Upper lobe of left lung (tissue), 6 donors: ENCODE results near the gene GNB1L. TPM values are rescaled to one million over a fixed set of nuclear protein-coding genes. Genes with fewer than 3 reads are reported as not detected.

Source experiments
- ATAC-seq, 2 donors: fragments of 200-7000 bp; cut with Tn5 transposase; one replicate each; pipeline ENCODE4 v1.9.1; 2022; ENCODE audit warnings: mild to moderate bottlenecking in 2 of 2, moderate library complexity in 2 of 2; ENCODE audit not compliant: low FRiP score in 2 of 2
- DNase-seq, 2 donors: peaks; one replicate each; pipeline ENCODE4 v3.0.0-alpha.2; 2019 to 2020
- H3K27ac ChIP-seq, 4 donors: fragments of 200-600 bp; sonication (generic); one replicate each; pipeline ENCODE4 v1.5.1; 2016 to 2019
- H3K27me3 ChIP-seq, 4 donors: fragments of 200-600 bp; sonication (generic); one replicate each; pipeline ENCODE4 v1.5.1; 2017 to 2019
- H3K36me3 ChIP-seq, 4 donors: fragments of 200-600 bp; sonication (generic); one replicate each; pipeline ENCODE4 v1.5.1; 2016 to 2019
- H3K4me1 ChIP-seq, 4 donors: fragments of 200-600 bp; sonication (generic); one replicate each; pipeline ENCODE4 v1.5.1; 2018 to 2019
- H3K4me3 ChIP-seq, 4 donors: fragments of 200-600 bp; sonication (generic); one replicate each; pipeline ENCODE4 v1.5.1; 2017 to 2019; ENCODE audit warnings: mild to moderate bottlenecking in 2 of 4, moderate library complexity in 1 of 4
- H3K9me3 ChIP-seq, 4 donors: fragments of 200-600 bp; sonication (generic); one replicate each; pipeline ENCODE4 v1.5.1; 2018 to 2019
- CTCF ChIP-seq, 6 experiments: fragments of 450-650 bp in 4 of 6; fragments of 200-600 bp in 2 of 6; sonication (generic) in 2 of 6; IDR thresholded peaks; one replicate each; pipeline ENCODE4 v1.5.1; 2016 to 2019; ENCODE audit warnings: antibody characterized with exemption in 6 of 6
- EP300 ChIP-seq, 4 donors: sonication (generic); formaldehyde crosslinking; IDR thresholded peaks; one replicate each; pipeline ENCODE4 v1.5.1; 2017; ENCODE audit warnings: antibody characterized with exemption in 4 of 4, control low read depth in 2 of 4
- POLR2A ChIP-seq, 4 donors: fragments of 450-650 bp; IDR thresholded peaks; one replicate each; pipeline ENCODE4 v1.5.1; 2016 to 2017; ENCODE audit warnings: antibody characterized with exemption in 4 of 4, mild to moderate bottlenecking in 2 of 4
- POLR2AphosphoS5 ChIP-seq, 2 donors: sonication (generic); formaldehyde crosslinking; IDR thresholded peaks; one replicate each; pipeline ENCODE4 v1.5.1; 2017; ENCODE audit warnings: antibody characterized with exemption in 2 of 2
- WGBS, 2 donors: methylation state at CpG; one replicate each; pipeline ENCODE4 v1.1.5; 2017 to 2018; 5-methylcytosine and 5-hydroxymethylcytosine counted together
- total RNA-seq, 6 donors: library from RNA; depleted of rRNA in 4 of 6; stranded (reverse); fragments of >200 nt in 4 of 6; gene quantifications; one replicate each; pipeline versions ENCODE4 v1.1.0 to v1.2.1, GENCODE V29; 2016 to 2021
- donor health status: DM: no; HTN: no; CAD: no; lungs with moderate emphysema.
- donor health status: DM: no; HTN: yes; CAD: no; lungs with severe emphysema.

GNB1L gene
- total RNA-seq, 6 donors from 2014 or later: 0.78 to 11.1 (median 6.8) TPM

DNA sequence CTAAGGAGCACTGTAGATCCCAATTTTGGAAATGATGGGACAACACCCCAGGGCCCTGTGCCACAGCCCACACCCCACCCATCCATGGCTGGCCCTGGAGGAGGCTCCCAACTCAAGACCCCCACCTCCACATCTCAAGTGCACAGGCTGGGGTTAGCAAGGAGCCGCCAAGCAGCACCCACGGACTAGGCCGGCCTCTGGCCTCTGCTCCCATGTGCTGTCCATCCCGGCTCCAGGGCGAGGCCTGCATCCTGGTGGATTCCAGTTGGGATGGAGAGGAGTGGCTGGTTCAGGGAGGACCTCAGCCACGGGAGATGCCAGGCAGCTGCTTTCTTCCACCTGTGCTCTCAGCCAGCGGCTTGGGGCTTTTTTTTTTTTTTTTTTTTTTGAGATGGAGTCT lies 43.5 kb upstream of the GNB1L start:
- ATAC-seq (no peak), DNase-seq (peak in 1 of 2 donors; percentile 40)
- no peaks in the 10 kb centered on the region for H3K9me3 ChIP-seq
- H3K27ac ChIP-seq: no peak overlapping the region
- 81 to 96% methylated on average over 3 to 7 of the region's 7 CpGs for WGBS, 2 donors
- H3K4me1 ChIP-seq: no peaks in the 10 kb centered on the region
- TF ChIP-seq POLR2A (IDR thresholded peaks at IDR 0.05): no peak
- no peak for TF ChIP-seq EP300 (IDR thresholded peaks at IDR 0.05)
- TF ChIP-seq CTCF (IDR thresholded peaks at IDR 0.05): no peak
- no peak for TF ChIP-seq POLR2AphosphoS5 (IDR thresholded peaks at IDR 0.05)
- no peaks in the 10 kb centered on the region for H3K27me3 ChIP-seq
- H3K36me3 ChIP-seq: peaks cover 0 to 71% (median 27%) of the 10 kb centered on the region in 4 donors
- no peak overlapping the region for H3K4me3 ChIP-seq

DNA sequence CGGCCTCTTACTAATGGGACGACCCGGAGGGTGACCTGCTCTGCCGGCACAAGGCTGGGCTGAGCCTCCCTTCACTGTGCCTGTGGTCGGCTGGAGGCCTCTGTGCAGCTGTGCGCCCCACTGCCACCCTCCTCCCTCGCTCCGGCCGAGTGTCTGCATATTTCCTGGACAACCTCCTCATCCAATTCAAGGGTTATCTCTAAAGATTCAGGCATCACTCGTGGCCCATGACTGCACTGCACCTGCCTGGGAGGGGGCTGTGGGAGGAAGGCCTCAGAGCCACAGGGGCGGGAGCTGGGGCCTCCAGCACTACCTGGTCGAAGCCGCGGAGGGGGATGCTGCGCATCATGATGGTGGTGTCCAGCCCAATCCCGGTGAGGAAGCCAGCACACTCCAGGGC lies 43.1 kb upstream of the GNB1L start:
- TF ChIP-seq POLR2A (IDR thresholded peaks at IDR 0.05): no peak
- TF ChIP-seq POLR2AphosphoS5 (IDR thresholded peaks at IDR 0.05): no peak
- no peak for TF ChIP-seq CTCF (IDR thresholded peaks at IDR 0.05)
- no peak for TF ChIP-seq EP300 (IDR thresholded peaks at IDR 0.05)
- ATAC-seq: no peak
- H3K9me3 ChIP-seq: no peaks in the 10 kb centered on the region
- no peak overlapping the region for H3K27ac ChIP-seq
- H3K4me1 ChIP-seq: no peaks in the 10 kb centered on the region
- DNase-seq: peak in 1 of 2 donors; percentile 69
- H3K36me3 ChIP-seq: peaks cover 0 to 71% (median 27%) of the 10 kb centered on the region in 4 donors
- WGBS, 2 donors: 93 to 98% methylated on average over 9 to 15 of the region's 16 CpGs
- no peaks in the 10 kb centered on the region for H3K27me3 ChIP-seq
- H3K4me3 ChIP-seq: no peak overlapping the region

DNA sequence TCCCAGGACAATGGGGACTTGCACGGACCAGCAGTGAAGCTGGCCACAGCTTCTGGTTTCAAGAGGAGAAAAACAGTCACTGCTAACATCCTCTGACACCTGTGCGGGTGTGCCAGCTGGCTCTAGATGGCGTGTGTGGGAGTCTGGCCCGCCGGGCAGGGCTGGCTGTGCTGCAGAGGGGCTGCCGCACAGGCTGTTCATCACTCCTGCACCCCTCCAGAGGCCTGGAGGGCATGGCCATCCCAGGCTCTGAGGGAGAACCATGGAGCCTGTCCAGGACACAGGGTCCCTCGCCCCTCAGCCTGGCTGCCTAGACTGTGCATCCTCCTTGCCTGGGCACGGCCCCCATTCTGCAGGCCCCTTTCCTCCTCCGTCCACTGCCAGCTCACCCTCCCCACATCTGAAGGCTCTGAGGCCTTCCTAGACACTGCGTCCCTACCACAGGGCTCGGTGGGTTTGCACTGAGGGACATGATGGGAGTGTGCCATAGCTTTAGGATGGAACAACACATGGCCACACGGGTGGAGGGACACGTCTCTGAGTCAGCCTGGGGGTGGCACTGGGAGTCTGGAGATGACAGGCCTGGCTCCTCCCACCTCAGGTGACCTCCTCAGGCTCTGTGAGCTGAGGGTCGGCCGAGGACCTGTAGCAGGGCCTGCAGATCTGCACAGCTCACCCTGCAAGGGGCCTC lies 42.1 kb upstream of the GNB1L start:
- Histone ChIP-seq H3K27ac (no peak overlapping the region), H3K27me3 (no peaks in the 10 kb centered on the region), H3K4me1 (peaks cover 0 to 9% (median 8%) of the 10 kb centered on the region in 4 donors), H3K36me3 (peaks cover 0 to 71% (median 31%) of the 10 kb centered on the region in 4 donors), H3K9me3 (no peaks in the 10 kb centered on the region), H3K4me3 (no peak overlapping the region)
- ATAC-seq (no peak), DNase-seq (peak in 1 of 2 donors; percentile 65)
- TF ChIP-seq EP300 (IDR thresholded peaks at IDR 0.05) (no peak), POLR2A (IDR thresholded peaks at IDR 0.05) (no peak), POLR2AphosphoS5 (IDR thresholded peaks at IDR 0.05) (no peak), CTCF (IDR thresholded peaks at IDR 0.05) (no peak)
- WGBS, 2 donors: 82 to 90% methylated on average over 5 to 15 of the region's 15 CpGs

GRCh38 chr22:19895160-19895849 lies 40.6 kb upstream of the GNB1L start:
- no peak for ATAC-seq
- Histone ChIP-seq H3K27me3 (no peaks in the 10 kb centered on the region), H3K36me3 (peaks cover 0 to 59% (median 27%) of the 10 kb centered on the region in 4 donors), H3K27ac (no peak overlapping the region), H3K4me3 (no peak overlapping the region), H3K4me1 (peaks cover 8 to 18% (median 17%) of the 10 kb centered on the region in 4 donors), H3K9me3 (no peaks in the 10 kb centered on the region)
- TF ChIP-seq POLR2A (IDR thresholded peaks at IDR 0.05) (no peak), EP300 (IDR thresholded peaks at IDR 0.05) (no peak), CTCF (IDR thresholded peaks at IDR 0.05) (no peak), POLR2AphosphoS5 (IDR thresholded peaks at IDR 0.05) (no peak)
- DNase-seq: peak in 1 of 2 donors; percentile 72
- 91 to 95% methylated on average over 14 to 23 of the region's 23 CpGs for WGBS, 2 donors
